Cardiac muscle cell (in vitro differentiated cells and primary cell): ENCODE measurements around the gene PDCD2L. TPM values are rescaled to one million over a fixed set of nuclear protein-coding genes. Genes with fewer than 3 reads are reported as not detected.
"Not testable (repeated sequence)": the region's sequence is repeated elsewhere in the genome, so short reads cannot be mapped to it uniquely, and the experiment has no call there.

Experiments
- DNase-seq, 2 donors: peaks; one replicate each; pipeline versions ENCODE4 v3.0.0 to v3.0.0-alpha.2; 2010 to 2017; ENCODE audit warnings: low read depth in 1 of 2, low spot score in 1 of 2
- H3K27ac ChIP-seq: fragments of 200-600 bp; sonication (generic); 2 replicates; pipeline ENCODE4 v1.5.1; 2016
- H3K27me3 ChIP-seq: fragments of 200-600 bp; sonication (generic); 2 replicates; pipeline ENCODE4 v1.6.0; 2016; ENCODE audit warnings: control low read depth
- H3K36me3 ChIP-seq: fragments of 200-600 bp; sonication (generic); 2 replicates; pipeline ENCODE4 v1.5.1; 2016; ENCODE audit warnings: control low read depth
- H3K4me1 ChIP-seq: fragments of 200-600 bp; sonication (generic); 2 replicates; pipeline ENCODE4 v1.8.1; 2017; ENCODE audit warnings: low read depth, mild to moderate bottlenecking, mixed run types
- H3K4me3 ChIP-seq: fragments of 200-600 bp; sonication (generic); 2 replicates; pipeline ENCODE4 v1.5.1; 2016; ENCODE audit warnings: mild to moderate bottlenecking
- H3K9me3 ChIP-seq: fragments of 200-600 bp; sonication (generic); 2 replicates; pipeline ENCODE4 v1.5.1; 2017; ENCODE audit warnings: low read depth, mild to moderate bottlenecking, control low read depth
- CTCF ChIP-seq: IDR thresholded peaks from 2 replicates; pipeline ENCODE4 v1.5.1; 2012; ENCODE audit warnings: low read depth, mild to moderate bottlenecking, low read length
- polyA plus RNA-seq: library from polyadenylated mRNA; unstranded; fragments of >200 nt; fragmentation: Nextera tagmentation; extraction: Ambion mirVana; gene quantifications from 2 replicates; pipeline ENCODE4 v1.2.1, GENCODE V29; 2016
- total RNA-seq: library from RNA; depleted of rRNA; stranded (reverse); fragments of >200 nt; gene quantifications from 2 replicates; pipeline ENCODE4 v1.2.3, GENCODE V29; 2016

Gene PDCD2L
- total and polyA plus RNA-seq, 2 experiments from 2014 or later, result 14.9 to 37.6 TPM

- Histone ChIP-seq H3K27ac (no peak overlapping the region), H3K27me3 (no peaks in the 10 kb centered on the region), H3K36me3 (peaks cover 81% of the 10 kb centered on the region), H3K9me3 (no peaks in the 10 kb centered on the region), H3K4me1 (no peaks in the 10 kb centered on the region), H3K4me3 (no peak overlapping the region)
- TF ChIP-seq CTCF, result no peak
- DNase-seq, result no peak
Observed at GRCh38 chr19:34381399-34382251, 22.6 kb upstream of the PDCD2L start.

DNA sequence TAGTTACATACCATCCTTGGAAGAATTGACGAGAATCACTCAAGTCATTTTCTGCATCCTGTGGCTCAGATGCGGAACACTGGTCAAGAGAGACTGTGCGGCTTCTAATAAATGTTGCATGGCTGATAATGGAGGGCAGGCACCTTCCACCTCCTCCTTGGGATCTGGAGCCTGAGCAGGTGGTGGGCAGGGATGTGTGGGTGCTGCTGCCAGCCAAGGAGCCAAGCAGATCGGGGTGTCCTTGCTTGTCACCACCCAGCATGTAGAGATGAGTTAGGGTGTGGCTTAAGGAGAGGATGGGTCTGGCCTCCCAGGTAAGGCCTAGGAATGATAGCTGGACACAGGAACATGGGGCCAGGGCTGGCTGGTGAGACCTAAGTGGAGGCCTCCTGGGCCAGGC lies 21.7 kb upstream of the PDCD2L start:
- no peak overlapping the region for H3K4me3 ChIP-seq
- TF ChIP-seq CTCF, result no peak
- no peaks in the 10 kb centered on the region for H3K4me1 ChIP-seq
- peaks cover 85% of the 10 kb centered on the region for H3K36me3 ChIP-seq
- no peak for DNase-seq
- no peak overlapping the region for H3K27ac ChIP-seq
- no peaks in the 10 kb centered on the region for H3K27me3 ChIP-seq
- no peaks in the 10 kb centered on the region for H3K9me3 ChIP-seq

DNA sequence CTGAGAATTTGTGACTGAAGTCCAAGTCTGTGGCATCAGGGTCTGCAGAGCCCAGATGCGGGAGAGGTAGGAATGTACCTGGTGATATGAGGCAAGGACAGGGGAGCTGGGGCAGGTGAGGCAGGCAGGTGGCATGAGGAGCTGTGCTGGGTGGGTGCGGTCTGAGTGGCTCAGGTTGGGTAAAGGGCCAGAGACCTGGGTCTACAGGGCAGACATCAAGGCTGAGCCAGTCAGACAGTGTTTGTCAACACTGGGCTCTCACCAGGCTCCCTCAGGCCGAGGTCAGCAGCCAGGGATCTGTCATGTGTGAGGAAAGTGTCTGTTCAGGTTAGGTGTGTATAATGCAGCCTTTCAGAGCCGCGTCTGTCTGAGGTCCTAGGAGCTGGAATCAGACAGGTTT lies 20.6 kb upstream of the PDCD2L start:
- Histone ChIP-seq H3K4me3 (no peak overlapping the region), H3K4me1 (no peaks in the 10 kb centered on the region), H3K36me3 (peaks cover 85% of the 10 kb centered on the region), H3K9me3 (no peaks in the 10 kb centered on the region), H3K27ac (no peak overlapping the region), H3K27me3 (no peaks in the 10 kb centered on the region)
- no peak for DNase-seq
- TF ChIP-seq CTCF, result no peak

GRCh38 chr19:34386645-34387445 lies 17.4 kb upstream of the PDCD2L start:
- H3K36me3 ChIP-seq, result peaks cover 86% of the 10 kb centered on the region
- no peak overlapping the region for H3K4me3 ChIP-seq
- no peak overlapping the region for H3K27ac ChIP-seq
- H3K27me3 ChIP-seq, result no peaks in the 10 kb centered on the region
- DNase-seq, result no peak
- H3K4me1 ChIP-seq, result no peaks in the 10 kb centered on the region
- H3K9me3 ChIP-seq, result no peaks in the 10 kb centered on the region
- no peak for TF ChIP-seq CTCF

DNA sequence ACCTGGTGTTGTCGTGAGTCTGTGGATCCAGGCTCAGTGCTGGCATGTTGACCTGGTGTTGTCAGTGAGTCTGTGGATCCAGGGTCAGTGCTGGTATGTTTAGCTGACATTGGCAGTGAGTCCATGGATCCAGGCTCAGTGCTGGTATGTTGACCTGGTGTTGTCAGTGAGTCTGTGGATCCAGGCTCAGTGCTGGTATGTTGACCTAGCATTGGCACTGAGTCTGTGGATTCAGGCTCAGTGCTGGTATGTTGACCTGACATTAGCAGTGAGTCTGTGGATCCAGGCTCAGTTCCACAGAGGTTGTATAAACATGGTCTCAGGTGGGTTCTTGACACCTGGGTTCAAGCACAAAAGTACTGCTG lies 16.8 kb upstream of the PDCD2L start:
- no peaks in the 10 kb centered on the region for H3K9me3 ChIP-seq
- H3K36me3 ChIP-seq, result peaks cover 86% of the 10 kb centered on the region
- TF ChIP-seq CTCF, result no peak
- H3K27ac ChIP-seq, result no peak overlapping the region
- DNase-seq, result no peak
- H3K4me3 ChIP-seq, result no peak overlapping the region
- H3K4me1 ChIP-seq, result no peaks in the 10 kb centered on the region
- no peaks in the 10 kb centered on the region for H3K27me3 ChIP-seq

- not testable (repeated sequence) for H3K4me1 ChIP-seq, H3K27ac ChIP-seq, H3K27me3 ChIP-seq, H3K4me3 ChIP-seq, DNase-seq, H3K9me3 ChIP-seq
- H3K36me3 ChIP-seq, result peaks cover 77% of the 10 kb centered on the region
Observed at GRCh38 chr19:34388745-34389144, 15.5 kb upstream of the PDCD2L start.
